HepG2 (cell line): Measurements from ENCODE around the gene PSENEN. TPM values are rescaled to one million over a fixed set of nuclear protein-coding genes. Genes with fewer than 3 reads are reported as not detected.

Experiments used
- FOSL1 ChIP-seq: sonication (generic); formaldehyde crosslinking; IDR thresholded peaks from 2 replicates; pipeline ENCODE4 v1.9.0; 2021; ENCODE audit warnings: missing genetic modification reagents, borderline replicate concordance
- HNRNPL ChIP-seq: fragments of 200-400 bp; formaldehyde crosslinking; IDR thresholded peaks from 2 replicates; pipeline ENCODE4 v1.6.1; 2017; ENCODE audit warnings: mild to moderate bottlenecking, low read depth, low read length
- KDM2A ChIP-seq: sonication (generic); formaldehyde crosslinking; IDR thresholded peaks from 2 replicates; pipeline ENCODE4 v1.4.0; 2020; ENCODE audit warnings: low read depth, missing genetic modification reagents, borderline replicate concordance
- KLF11 ChIP-seq: IDR thresholded peaks from 2 replicates; pipeline ENCODE4 v1.6.1; 2016; ENCODE audit warnings: missing compliant biosample characterization
- MXD4 ChIP-seq: IDR thresholded peaks from 2 replicates; pipeline ENCODE4 v1.6.1; 2016; ENCODE audit warnings: mild to moderate bottlenecking, missing biosample characterization, missing genetic modification reagents
- MYC ChIP-seq: sonication (generic); formaldehyde crosslinking; IDR thresholded peaks from 2 replicates; pipeline ENCODE4 v1.9.0; 2021; ENCODE audit warnings: missing genetic modification reagents, borderline replicate concordance
- PBX2 ChIP-seq: IDR thresholded peaks from 2 replicates; pipeline ENCODE4 v1.6.1; 2016; ENCODE audit warnings: control low read depth
- PHF21A ChIP-seq: sonication (generic); formaldehyde crosslinking; IDR thresholded peaks from 2 replicates; pipeline ENCODE4 v1.5.0; 2020; ENCODE audit warnings: mild to moderate bottlenecking, missing genetic modification reagents
- RBM22 ChIP-seq: fragments of 200-400 bp; formaldehyde crosslinking; optimal IDR thresholded peaks from 2 replicates; pipeline ENCODE3; 2017; ENCODE audit warnings: mild to moderate bottlenecking, low read length, moderate library complexity
- STAG1 ChIP-seq: sonication (generic); formaldehyde crosslinking; IDR thresholded peaks from 2 replicates; pipeline ENCODE4 v1.4.0; 2020; ENCODE audit warnings: missing genetic modification reagents
- TERF1 ChIP-seq: sonication (generic); formaldehyde crosslinking; IDR thresholded peaks from 2 replicates; pipeline ENCODE4 v1.8.0; 2022; ENCODE audit warnings: mild to moderate bottlenecking, missing genetic modification reagents, moderate library complexity
- ZBTB8A ChIP-seq: sonication (generic); formaldehyde crosslinking; IDR thresholded peaks from 2 replicates; pipeline ENCODE4 v1.4.0; 2020; ENCODE audit warnings: mild to moderate bottlenecking, low read depth, missing genetic modification reagents, borderline replicate concordance
- ZNF317 ChIP-seq: sonication (generic); formaldehyde crosslinking; IDR thresholded peaks from 2 replicates; pipeline ENCODE4 v1.5.0; 2020; ENCODE audit warnings: mild to moderate bottlenecking, missing genetic modification reagents
- ZNF468 ChIP-seq: sonication (generic); formaldehyde crosslinking; IDR thresholded peaks from 2 replicates; pipeline ENCODE4 v1.8.0; 2022; ENCODE audit warnings: mild to moderate bottlenecking, moderate library complexity, missing genetic modification reagents
- ZNF546 ChIP-seq: sonication (generic); formaldehyde crosslinking; conservative IDR thresholded peaks from 2 replicates; pipeline ENCODE4 v1.8.1; 2023; ENCODE audit warnings: mild to moderate bottlenecking, missing genetic modification reagents
- ZNF709 ChIP-seq: sonication (generic); formaldehyde crosslinking; IDR thresholded peaks from 2 replicates; pipeline ENCODE4 v1.5.0; 2020; ENCODE audit warnings: mild to moderate bottlenecking, missing genetic modification reagents
- ZNF776 ChIP-seq: sonication (generic); formaldehyde crosslinking; IDR thresholded peaks from 2 replicates; pipeline ENCODE4 v1.4.0; 2020; ENCODE audit warnings: mild to moderate bottlenecking, missing genetic modification reagents
- polyA plus RNA-seq, 8 experiments: library from polyadenylated mRNA; depleted of rRNA in 3 of 8; stranded (reverse) in 7 of 8; unstranded in 1 of 8; fragments of >200 nt; fragmentation: Illumina TruSeq in 4 of 8; extraction: Trizol in 4 of 8; gene quantifications; 2 replicates each; pipeline versions ENCODE4 v1.2.1 to v1.2.3, GENCODE V29; 2011 to 2016; ENCODE audit warnings: low read depth in 4 of 8, missing spikeins in 1 of 8, mixed read lengths in 1 of 8; ENCODE audit not compliant: insufficient read depth in 1 of 8
- total RNA-seq, 5 experiments: library from RNA; depleted of rRNA; stranded (reverse); fragments of >200 nt; fragmentation: Illumina TruSeq; extraction: Trizol; gene quantifications; 2 replicates each; pipeline ENCODE4 v1.2.3, GENCODE V29; 2016; ENCODE audit warnings: low read depth in 1 of 5
- TF ChIP-seq, protein P1 (sequence below): sonication (generic); formaldehyde crosslinking; IDR thresholded peaks from 2 replicates; pipeline ENCODE4 v1.4.0; 2020; ENCODE audit warnings: missing genetic modification reagents, mild to moderate bottlenecking, borderline replicate concordance
- TF ChIP-seq, protein P2 (sequence below): sonication (generic); formaldehyde crosslinking; IDR thresholded peaks from 2 replicates; pipeline ENCODE4 v1.8.0; 2022; ENCODE audit warnings: mild to moderate bottlenecking, missing genetic modification reagents, borderline replicate concordance
- TF ChIP-seq, protein P3 (sequence below): sonication (generic); formaldehyde crosslinking; IDR thresholded peaks from 2 replicates; pipeline ENCODE4 v1.4.0; 2020; ENCODE audit warnings: missing genetic modification reagents

Gene PSENEN
- total and polyA plus RNA-seq, 2 of the 13 experiments (the other 11 are each of a cell fraction or from before 2014, with no cell fraction given) = 16.9 to 34.2 TPM

GRCh38 chr19:35715981-35716800 lies 29.3 kb upstream of the PSENEN start (continued):
- TF ChIP-seq, protein P1, sequence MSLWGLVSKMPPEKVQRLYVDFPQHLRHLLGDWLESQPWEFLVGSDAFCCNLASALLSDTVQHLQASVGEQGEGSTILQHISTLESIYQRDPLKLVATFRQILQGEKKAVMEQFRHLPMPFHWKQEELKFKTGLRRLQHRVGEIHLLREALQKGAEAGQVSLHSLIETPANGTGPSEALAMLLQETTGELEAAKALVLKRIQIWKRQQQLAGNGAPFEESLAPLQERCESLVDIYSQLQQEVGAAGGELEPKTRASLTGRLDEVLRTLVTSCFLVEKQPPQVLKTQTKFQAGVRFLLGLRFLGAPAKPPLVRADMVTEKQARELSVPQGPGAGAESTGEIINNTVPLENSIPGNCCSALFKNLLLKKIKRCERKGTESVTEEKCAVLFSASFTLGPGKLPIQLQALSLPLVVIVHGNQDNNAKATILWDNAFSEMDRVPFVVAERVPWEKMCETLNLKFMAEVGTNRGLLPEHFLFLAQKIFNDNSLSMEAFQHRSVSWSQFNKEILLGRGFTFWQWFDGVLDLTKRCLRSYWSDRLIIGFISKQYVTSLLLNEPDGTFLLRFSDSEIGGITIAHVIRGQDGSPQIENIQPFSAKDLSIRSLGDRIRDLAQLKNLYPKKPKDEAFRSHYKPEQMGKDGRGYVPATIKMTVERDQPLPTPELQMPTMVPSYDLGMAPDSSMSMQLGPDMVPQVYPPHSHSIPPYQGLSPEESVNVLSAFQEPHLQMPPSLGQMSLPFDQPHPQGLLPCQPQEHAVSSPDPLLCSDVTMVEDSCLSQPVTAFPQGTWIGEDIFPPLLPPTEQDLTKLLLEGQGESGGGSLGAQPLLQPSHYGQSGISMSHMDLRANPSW = no peak
- TF ChIP-seq ZNF776 (CRISPR knock-in tag) = no peak; the same call in none of the 2 replicates
- no peak for TF ChIP-seq ZBTB8A (CRISPR knock-in tag)
- TF ChIP-seq KDM2A = peak; percentile 82
- TF ChIP-seq ZNF468 = no peak
- TF ChIP-seq, protein P2, sequence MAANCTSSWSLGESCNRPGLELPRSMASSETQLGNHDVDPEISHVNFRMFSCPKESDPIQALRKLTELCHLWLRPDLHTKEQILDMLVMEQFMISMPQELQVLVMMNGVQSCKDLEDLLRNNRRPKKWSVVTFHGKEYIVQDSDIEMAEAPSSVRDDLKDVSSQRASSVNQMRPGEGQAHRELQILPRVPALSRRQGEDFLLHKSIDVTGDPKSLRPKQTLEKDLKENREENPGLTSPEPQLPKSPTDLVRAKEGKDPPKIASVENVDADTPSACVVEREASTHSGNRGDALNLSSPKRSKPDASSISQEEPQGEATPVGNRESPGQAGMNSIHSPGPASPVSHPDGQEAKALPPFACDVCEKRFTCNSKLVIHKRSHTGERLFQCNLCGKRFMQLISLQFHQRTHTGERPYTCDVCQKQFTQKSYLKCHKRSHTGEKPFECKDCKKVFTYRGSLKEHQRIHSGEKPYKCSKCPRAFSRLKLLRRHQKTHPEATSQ (CRISPR knock-in tag) = 0 out of 2 replicates have a peak, but pooled peaks have one; percentile 34
- peak; percentile 94 for TF ChIP-seq ZNF546 (CRISPR knock-in tag)
- TF ChIP-seq KLF11 (CRISPR knock-in tag) = 0 out of 2 replicates have a peak, but pooled peaks have one; percentile 23
- no peak for TF ChIP-seq PBX2
- TF ChIP-seq MXD4 (CRISPR knock-in tag) = no peak
- TF ChIP-seq TERF1 = 0 out of 2 replicates have a peak, but pooled peaks have one; percentile 31
- no peak for TF ChIP-seq STAG1 (CRISPR knock-in tag)
- TF ChIP-seq MYC (CRISPR knock-in tag) = peak; percentile 81
- TF ChIP-seq, protein P3, sequence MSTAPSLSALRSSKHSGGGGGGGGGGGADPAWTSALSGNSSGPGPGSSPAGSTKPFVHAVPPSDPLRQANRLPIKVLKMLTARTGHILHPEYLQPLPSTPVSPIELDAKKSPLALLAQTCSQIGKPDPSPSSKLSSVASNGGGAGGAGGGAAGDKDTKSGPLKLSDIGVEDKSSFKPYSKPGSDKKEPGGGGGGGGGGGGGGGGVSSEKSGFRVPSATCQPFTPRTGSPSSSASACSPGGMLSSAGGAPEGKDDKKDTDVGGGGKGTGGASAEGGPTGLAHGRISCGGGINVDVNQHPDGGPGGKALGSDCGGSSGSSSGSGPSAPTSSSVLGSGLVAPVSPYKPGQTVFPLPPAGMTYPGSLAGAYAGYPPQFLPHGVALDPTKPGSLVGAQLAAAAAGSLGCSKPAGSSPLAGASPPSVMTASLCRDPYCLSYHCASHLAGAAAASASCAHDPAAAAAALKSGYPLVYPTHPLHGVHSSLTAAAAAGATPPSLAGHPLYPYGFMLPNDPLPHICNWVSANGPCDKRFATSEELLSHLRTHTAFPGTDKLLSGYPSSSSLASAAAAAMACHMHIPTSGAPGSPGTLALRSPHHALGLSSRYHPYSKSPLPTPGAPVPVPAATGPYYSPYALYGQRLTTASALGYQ = no peak
- no peak for TF ChIP-seq FOSL1 (CRISPR knock-in tag)
- 0 out of 2 replicates have a peak, but pooled peaks have one; percentile 13 for TF ChIP-seq HNRNPL
- no peak for TF ChIP-seq ZNF317 (CRISPR knock-in tag)
- TF ChIP-seq RBM22 = no peak
- TF ChIP-seq PHF21A (CRISPR knock-in tag) = no peak
- peak; percentile 88 for TF ChIP-seq ZNF709 (CRISPR knock-in tag)
